ENCODE data around the gene CATSPER3.

- TF ChIP-seq CHD2 (IDR thresholded peaks at IDR 0.05; ENCODE audit: low read length): no peak
- TF ChIP-seq CTCF (IDR thresholded peaks at IDR 0.05; ENCODE audit: control extremely low read depth in 1 of 3, insufficient read depth in 1 of 3, low read depth in 1 of 3, low read length in 3 of 3): no peak
- no peak for TF ChIP-seq TAF1 (IDR thresholded peaks at IDR 0.05; ENCODE audit: low read depth, low read length)
- TF ChIP-seq SP1 (IDR thresholded peaks at IDR 0.05; ENCODE audit: low read depth, low read length): no peak
- no peak for TF ChIP-seq GTF2F1 (IDR thresholded peaks at IDR 0.05; ENCODE audit: borderline replicate concordance, low read depth, low read length)
- no peak for TF ChIP-seq POLR2A (IDR thresholded peaks at IDR 0.05; ENCODE audit: control extremely low read depth in 1 of 2, low read depth in 2 of 2, low read length in 2 of 2)
- TF ChIP-seq POLR2AphosphoS5 (IDR thresholded peaks at IDR 0.05; ENCODE audit: low read depth, low read length): no peak
- TF ChIP-seq JUND (IDR thresholded peaks at IDR 0.05; ENCODE audit: low read length): no peak
- no peak for TF ChIP-seq YY1 (IDR thresholded peaks at IDR 0.05; ENCODE audit: low read depth, low read length)
- TF ChIP-seq BRCA1 (IDR thresholded peaks at IDR 0.05; ENCODE audit: low read depth, low read length): no peak
These were observed 86.3 kb downstream of the CATSPER3 start for GRCh38 chr5:135053989-135054388.
